ENCODE data around the gene CITED2. TPM values are rescaled to one million over a fixed set of nuclear protein-coding genes. Genes with fewer than 3 reads are reported as not detected.

Gene CITED2
- total RNA-seq, 1 donor from 2014 or later = 22.5 TPM

GRCh38 chr6:139325686-139326085, 48.8 kb downstream of the CITED2 start:
- intact Hi-C loops (cut with micrococcal nuclease) = loop anchor here (1.0 to 2.0 kb wide), 6 partner anchors 8 to 296 kb away; no protein-coding TSS in a partner anchor
- Mint-ChIP-seq H3K9me3 (no peaks in the 10 kb centered on the region), H3K27me3 (no peaks in the 10 kb centered on the region), H3K4me1 (peaks cover 45% of the 10 kb centered on the region), H3K4me3 (peak overlapping the region; percentile 38), H3K27ac (peak overlapping the region; percentile 68), H3K36me3 (ENCODE audit: low read depth) (peaks cover 2% of the 10 kb centered on the region)
- TF ChIP-seq CTCF (IDR thresholded peaks at IDR 0.05) = no peak
- POLR2A ChIA-PET = interaction anchor here (0.9 to 1.5 kb wide), 3 partner anchors 18 to 49 kb away, joined by 3 to 7 read pairs (median 5); partner anchors contain the start of gene CITED2
- ATAC-seq (ENCODE audit: low read depth) (no peak), DNase-seq (no peak)
- CTCF ChIA-PET = interaction anchor here (1.5 to 2.6 kb wide), 3 partner anchors 39 to 106 kb away, joined by 4 to 15 read pairs (median 13); no protein-coding TSS in a partner anchor

DNA sequence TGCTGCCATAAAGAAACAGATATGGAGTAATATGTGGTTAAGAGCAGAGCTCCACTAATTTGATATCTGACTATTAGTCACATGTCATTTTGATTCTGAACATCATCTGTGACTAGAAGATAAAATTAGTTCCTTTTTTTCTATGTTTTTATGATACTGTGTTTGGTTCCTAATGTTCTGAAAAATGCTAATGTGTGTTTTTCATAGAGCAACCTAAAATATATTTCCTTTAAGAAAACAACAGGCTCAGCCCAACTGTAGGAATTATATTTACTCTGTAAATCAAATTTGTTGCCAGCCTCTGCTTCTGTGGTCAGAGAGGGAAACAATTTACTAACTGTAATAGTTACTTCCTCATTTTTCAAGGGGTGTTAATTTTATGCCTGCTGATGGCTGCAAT, 49.3 kb downstream of the CITED2 start:
- ATAC-seq (ENCODE audit: low read depth) (peak; percentile 45), DNase-seq (no peak)
- ChIA-PET POLR2A (interaction anchor here (0.7 to 1.5 kb wide), 6 partner anchors 17 to 163 kb away, joined by 3 to 7 read pairs (median 4); partner anchors contain the start of gene CITED2), CTCF (interaction anchor here (1.1 to 2.6 kb wide), 4 partner anchors 39 to 201 kb away, joined by 3 to 15 read pairs (median 8); no protein-coding TSS in a partner anchor)
- Mint-ChIP-seq H3K27ac (peak overlapping the region; percentile 71), H3K4me3 (peak overlapping the region; percentile 15), H3K4me1 (peaks cover 45% of the 10 kb centered on the region), H3K36me3 (ENCODE audit: low read depth) (peaks cover 2% of the 10 kb centered on the region), H3K27me3 (no peaks in the 10 kb centered on the region), H3K9me3 (no peaks in the 10 kb centered on the region)
- intact Hi-C loops (cut with micrococcal nuclease) = loop anchor here (1.0 to 2.0 kb wide), 6 partner anchors 8 to 296 kb away; no protein-coding TSS in a partner anchor
- no peak for TF ChIP-seq CTCF (IDR thresholded peaks at IDR 0.05)

DNA sequence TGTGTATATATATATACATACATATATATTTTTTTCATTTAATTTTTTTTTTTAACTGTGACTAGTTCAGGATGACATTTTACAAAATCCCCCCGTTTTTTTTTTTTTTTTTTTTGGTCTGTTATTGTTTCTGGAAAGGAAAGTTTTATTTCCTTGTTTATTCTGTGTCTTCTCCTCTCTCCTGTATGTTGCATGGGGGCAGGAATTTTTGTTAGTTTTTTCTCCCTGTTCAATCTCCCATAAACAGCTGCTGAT, 50.2 kb downstream of the CITED2 start:
- H3K4me3 Mint-ChIP-seq = peak overlapping the region; percentile 59
- ChIA-PET POLR2A (interaction anchor here (1.5 to 2.0 kb wide), 4 partner anchors 13 to 54 kb away, joined by 4 to 25 read pairs (median 9); partner anchors contain the start of genes CITED2 and TXLNB), CTCF (interaction anchor here (1.1 to 2.6 kb wide), 3 partner anchors 40 to 200 kb away, joined by 3 to 15 read pairs (median 13); no protein-coding TSS in a partner anchor)
- H3K36me3 Mint-ChIP-seq (ENCODE audit: low read depth) = peaks cover 2% of the 10 kb centered on the region
- peaks cover 45% of the 10 kb centered on the region for H3K4me1 Mint-ChIP-seq
- peak overlapping the region; percentile 66 for H3K27ac Mint-ChIP-seq
- no peaks in the 10 kb centered on the region for H3K9me3 Mint-ChIP-seq
- intact Hi-C loops (cut with micrococcal nuclease) = loop anchor here (2.0 kb wide), 1 partner anchor 41 kb away; no protein-coding TSS in a partner anchor
- DNase-seq = no peak
- no peak for TF ChIP-seq CTCF (IDR thresholded peaks at IDR 0.05)
- no peaks in the 10 kb centered on the region for H3K27me3 Mint-ChIP-seq
- no peak for ATAC-seq (ENCODE audit: low read depth)

DNA sequence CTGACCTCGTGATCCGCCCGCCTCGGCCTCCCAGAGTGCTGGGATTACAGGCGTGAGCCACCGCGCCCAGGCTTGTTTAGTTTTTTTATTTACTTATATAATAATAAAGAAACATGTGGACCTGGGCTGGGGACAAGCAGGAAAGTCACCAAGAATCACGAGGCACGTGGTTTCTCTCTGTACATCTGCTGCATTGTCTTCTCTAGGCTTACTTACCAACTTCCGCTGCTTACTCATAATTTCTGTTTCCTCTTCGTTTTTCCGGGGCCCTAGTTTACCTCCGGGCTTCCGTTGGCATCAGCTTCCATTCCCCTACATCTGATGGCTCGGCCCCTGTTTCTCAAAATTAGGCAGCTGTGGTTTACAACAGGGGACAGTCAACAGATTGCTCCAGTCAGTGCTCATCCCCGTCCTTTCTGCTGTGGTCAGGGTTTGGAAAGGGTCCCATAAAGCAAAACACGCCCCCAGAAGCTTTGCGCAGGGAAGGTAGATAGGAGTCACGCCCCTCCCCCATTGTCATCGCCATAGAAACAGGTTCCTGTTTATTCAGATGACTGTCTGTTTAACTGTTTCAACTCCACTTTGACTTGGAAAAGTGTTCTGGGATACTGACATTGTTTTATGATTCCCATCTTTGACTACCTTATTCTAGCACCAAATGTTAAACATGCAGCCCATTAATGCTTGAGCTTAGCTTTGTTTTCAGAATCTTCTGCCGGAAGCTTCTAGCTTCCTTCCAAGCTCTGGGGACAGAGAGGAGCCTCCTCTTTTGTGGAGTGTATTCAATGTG, 50.7 kb downstream of the CITED2 start:
- Mint-ChIP-seq H3K4me1 (peaks cover 45% of the 10 kb centered on the region), H3K4me3 (peak overlapping the region; percentile 85), H3K27ac (peak overlapping the region; percentile 89), H3K36me3 (ENCODE audit: low read depth) (peaks cover 2% of the 10 kb centered on the region), H3K9me3 (no peaks in the 10 kb centered on the region), H3K27me3 (no peaks in the 10 kb centered on the region)
- TF ChIP-seq CTCF (IDR thresholded peaks at IDR 0.05) = no peak
- intact Hi-C loops (cut with micrococcal nuclease) = loop anchor here (1.0 to 2.0 kb wide), 2 partner anchors 41 to 51 kb away; partner anchors contain the start of gene CITED2
- DNase-seq (peak; percentile 56), ATAC-seq (ENCODE audit: low read depth) (peak; percentile 62)
- CTCF ChIA-PET = interaction anchor here (2.5 to 2.6 kb wide), 2 partner anchors 41 to 104 kb away, joined by 13 to 15 read pairs; no protein-coding TSS in a partner anchor
- POLR2A ChIA-PET = interaction anchor here (0.5 to 2.0 kb wide), 5 partner anchors 13 to 63 kb away, joined by 3 to 25 read pairs (median 8); partner anchors contain the start of genes CITED2 and TXLNB

Other genes with a start within 250 kb of the CITED2 start
- 34.9 and 38.3 TPM in 2 replicates for gene HECA, start 239.6 kb downstream of the CITED2 start, total RNA-seq
- gene TXLNB, start 82.7 kb downstream of the CITED2 start, total RNA-seq = 1.9 and 2.4 TPM in 2 replicates

Measured in activated B cell treated with CpG ODN at 0.5 μM for 24 hours (primary cell).